H1 (cell line): ENCODE results near the gene RALGDS. TPM values are rescaled to one million over a fixed set of nuclear protein-coding genes. Genes with fewer than 3 reads are reported as not detected.
A peak's percentile ranks its signal among the peaks of the same experiment; 100 is the strongest.
"Not testable (repeated sequence)": the region's sequence is repeated elsewhere in the genome, so short reads cannot be mapped to it uniquely, and the experiment has no call there.

ENCODE experiments used
- CTCF ChIA-PET: fragments of 300-600 bp; sonication (Branson Sonifier 250); formaldehyde crosslinking; loops from one replicate; lab custom pipeline; 2021; ENCODE audit not compliant: partially characterized antibody; lab: Charles Lee
- POLR2A ChIA-PET: fragments of 300-600 bp; sonication (Branson Sonifier 250); formaldehyde crosslinking; loops from one replicate; lab custom pipeline; 2021; ENCODE audit warnings: inconsistent platforms; ENCODE audit not compliant: partially characterized antibody; lab: Charles Lee
- DNase-seq, 2 experiments: peaks; one replicate each; pipeline versions ENCODE4 v3.0.0 to v3.0.0-alpha.2; 2010 to 2022; ENCODE audit warnings: low spot score in 2 of 2, low read depth in 1 of 2, mixed read lengths in 1 of 2
- FAIRE-seq: peaks from 2 replicates; lab custom pipeline; 2011; peaks lifted over from hg19 to GRCh38; lab: Jason Lieb, UNC
- H2AFZ ChIP-seq: 2 replicates; pipeline ENCODE4 v1.8.1; 2012; ENCODE audit warnings: low read length, inconsistent platforms
- H2AK5ac ChIP-seq: 2 replicates; pipeline ENCODE4 v1.6.1; 2013; ENCODE audit warnings: low read depth, low read length
- H2BK120ac ChIP-seq: replicated peaks from 2 replicates; pipeline ENCODE3; 2013; ENCODE audit warnings: low read depth, low read length, inconsistent platforms
- H2BK12ac ChIP-seq: 2 replicates; pipeline ENCODE4 v1.6.1; 2013; ENCODE audit warnings: low read depth, low read length
- H2BK15ac ChIP-seq: 2 replicates; pipeline ENCODE4 v1.6.1; 2013; ENCODE audit warnings: low read length
- H2BK20ac ChIP-seq: 2 replicates; pipeline ENCODE4 v1.6.1; 2013; ENCODE audit warnings: low read length
- H2BK5ac ChIP-seq: 2 replicates; pipeline ENCODE4 v1.6.1; 2013; ENCODE audit warnings: low read depth, low read length
- H3K14ac ChIP-seq: 2 replicates; pipeline ENCODE4 v1.6.1; 2013; ENCODE audit warnings: inconsistent platforms; ENCODE audit not compliant: insufficient read length
- H3K18ac ChIP-seq: 2 replicates; pipeline ENCODE4 v1.6.1; 2013; ENCODE audit warnings: low read length; ENCODE audit errors: extremely low read depth
- H3K23ac ChIP-seq: 2 replicates; pipeline ENCODE4 v1.6.1; 2013; ENCODE audit warnings: inconsistent platforms; ENCODE audit not compliant: insufficient read length
- H3K23me2 ChIP-seq: 2 replicates; pipeline ENCODE4 v1.6.1; 2013; ENCODE audit warnings: low read depth, low read length
- H3K27ac ChIP-seq: 2 replicates; pipeline ENCODE4 v1.6.1; 2011; ENCODE audit warnings: low read depth, low read length, inconsistent platforms
- H3K27me3 ChIP-seq, 4 experiments: replicated peaks in 1 of 4; 1 replicate in 1 of 4; 2 replicates in 3 of 4; pipeline versions ENCODE4 v1.6.1 to v1.8.1; 2011 to 2013; ENCODE audit warnings: low read length in 3 of 4, mild to moderate bottlenecking in 3 of 4, inconsistent platforms in 2 of 4, mixed read lengths in 2 of 4, moderate library complexity in 1 of 4; ENCODE audit not compliant: control insufficient read depth in 3 of 4, insufficient read depth in 3 of 4; ENCODE audit errors: extremely low read depth in 1 of 4
- H3K36me3 ChIP-seq, 4 experiments: 2 replicates each; pipeline versions ENCODE4 v1.6.1 to v1.8.1; 2011 to 2013; ENCODE audit warnings: mild to moderate bottlenecking in 4 of 4, low read length in 3 of 4, moderate library complexity in 2 of 4, control low read depth in 1 of 4, inconsistent platforms in 1 of 4; ENCODE audit not compliant: insufficient read depth in 4 of 4, control insufficient read depth in 2 of 4
- H3K4ac ChIP-seq: replicated peaks from 2 replicates; pipeline ENCODE3; 2013; ENCODE audit warnings: low read length, low read depth, mixed read lengths, inconsistent platforms; ENCODE audit not compliant: insufficient read length
- H3K4me1 ChIP-seq, 4 experiments: replicated peaks in 1 of 4; 1 replicate in 1 of 4; 2 replicates in 3 of 4; pipeline versions ENCODE4 v1.6.1 to v1.8.1; 2011 to 2013; ENCODE audit warnings: low read length in 3 of 4, inconsistent platforms in 2 of 4, mixed read lengths in 1 of 4; ENCODE audit not compliant: insufficient read depth in 4 of 4, control insufficient read depth in 3 of 4
- H3K4me2 ChIP-seq, 2 experiments: 2 replicates each; pipeline versions ENCODE4 v1.6.1 to v1.8.1; 2011 to 2013; ENCODE audit warnings: low read depth in 2 of 2, low read length in 2 of 2, control low read depth in 1 of 2, inconsistent platforms in 1 of 2, mild to moderate bottlenecking in 1 of 2; ENCODE audit not compliant: insufficient read depth in 1 of 2
- H3K4me3 ChIP-seq, 4 experiments: fragments of 200-600, 300-600 bp in 1 of 4; sonication (generic), shearing (Covaris generic), sonication (Bioruptor Twin) in 1 of 4; 2 replicates each; pipeline versions ENCODE4 v1.5.1 to v1.8.1; 2011 to 2016; ENCODE audit warnings: low read length in 4 of 4, low read depth in 3 of 4, control low read depth in 2 of 4, inconsistent platforms in 2 of 4, mild to moderate bottlenecking in 2 of 4, mixed read lengths in 1 of 4, moderate library complexity in 1 of 4; ENCODE audit not compliant: insufficient read depth in 2 of 4; ENCODE audit errors: extremely low read depth in 1 of 4
- H3K56ac ChIP-seq: replicated peaks from 2 replicates; pipeline ENCODE3; 2013; ENCODE audit warnings: low read depth, mild to moderate bottlenecking, mixed read lengths, low read length, inconsistent platforms; ENCODE audit not compliant: insufficient read length
- H3K79me1 ChIP-seq: 2 replicates; pipeline ENCODE4 v1.6.1; 2013; ENCODE audit warnings: low read depth, low read length, control low read depth
- H3K79me2 ChIP-seq, 2 experiments: 2 replicates each; pipeline versions ENCODE4 v1.6.1 to v1.8.1; 2012 to 2013; ENCODE audit warnings: low read length in 2 of 2, mild to moderate bottlenecking in 2 of 2, inconsistent platforms in 1 of 2; ENCODE audit not compliant: insufficient read depth in 2 of 2, control insufficient read depth in 1 of 2
- H3K9ac ChIP-seq, 4 experiments: replicated peaks in 1 of 4; 1 replicate in 1 of 4; 2 replicates in 3 of 4; pipeline versions ENCODE4 v1.6.1 to v1.8.1; 2011 to 2013; ENCODE audit warnings: low read depth in 3 of 4, low read length in 3 of 4, control low read depth in 2 of 4, mild to moderate bottlenecking in 2 of 4, moderate library complexity in 2 of 4, inconsistent platforms in 1 of 4; ENCODE audit errors: extremely low read depth in 1 of 4
- H3K9me3 ChIP-seq, 2 experiments: 2 replicates each; pipeline versions ENCODE4 v1.6.1 to v1.8.1; 2012 to 2013; ENCODE audit warnings: mild to moderate bottlenecking in 2 of 2, moderate library complexity in 2 of 2, control low read depth in 1 of 2, inconsistent platforms in 1 of 2, low read depth in 1 of 2, low read length in 1 of 2, mixed read lengths in 1 of 2; ENCODE audit not compliant: insufficient read depth in 2 of 2
- H4K20me1 ChIP-seq, 2 experiments: replicated peaks in 1 of 2; 2 replicates each; pipeline versions ENCODE3 to v1.8.1; 2011 to 2013; ENCODE audit warnings: inconsistent platforms in 2 of 2, low read length in 2 of 2, mild to moderate bottlenecking in 1 of 2; ENCODE audit not compliant: insufficient read depth in 2 of 2, control insufficient read depth in 1 of 2
- H4K5ac ChIP-seq: 2 replicates; pipeline ENCODE4 v1.6.1; 2013; ENCODE audit warnings: low read length, low read depth, mixed read lengths, inconsistent platforms; ENCODE audit not compliant: insufficient read length
- H4K8ac ChIP-seq: 2 replicates; pipeline ENCODE4 v1.8.0; 2013; ENCODE audit warnings: mild to moderate bottlenecking, moderate library complexity, low read length, inconsistent platforms; ENCODE audit not compliant: insufficient read depth; ENCODE audit errors: extremely low read depth
- H4K91ac ChIP-seq: replicated peaks from 2 replicates; pipeline ENCODE3; 2013; ENCODE audit warnings: low read length, mixed read lengths, inconsistent platforms; ENCODE audit not compliant: insufficient read length
- WGBS, 2 experiments: shearing (Covaris generic) in 1 of 2; methylation state at CpG; one replicate each; pipeline versions ENCODE4 v1.1.6 to v1.1.7; 2013 to 2015; ENCODE audit warnings: low lambda C conversion rate in 2 of 2, mixed read lengths in 2 of 2, inconsistent platforms in 1 of 2, low coverage in 1 of 2, missing lambda C conversion rate in 1 of 2; ENCODE audit not compliant: insufficient replicate concordance in 2 of 2, insufficient coverage in 1 of 2, insufficient read length in 1 of 2; ENCODE audit errors: extremely low coverage in 1 of 2, missing lambda C conversion rate in 1 of 2; 5-methylcytosine and 5-hydroxymethylcytosine counted together
- polyA plus RNA-seq, 7 experiments: library from polyadenylated mRNA; depleted of rRNA in 3 of 7; stranded (reverse) in 5 of 7; unstranded in 2 of 7; fragments of >200 nt in 5 of 7; fragments of 200-250 nt in 2 of 7; gene quantifications; 1 replicate in 5 of 7; 2 replicates in 1 of 7; 4 replicates in 1 of 7; pipeline versions ENCODE4 v1.2.1 to v1.2.3, GENCODE V29; 2011 to 2013; ENCODE audit warnings: missing spikeins in 2 of 7, mixed read lengths in 2 of 7
- total RNA-seq: library from RNA; stranded (reverse); fragmentation: NEBNext Ultra II Directional; extraction: Animal tissue kit (Norgen Biotek cat#: 25700); gene quantifications from 2 replicates; pipeline ENCODE4 v1.2.1, GENCODE V29; 2021

The RALGDS gene
- total and polyA plus RNA-seq, 2 of the 8 experiments (the other 6 are each of a cell fraction or from before 2014, with no cell fraction given) = 14.5 to 25.5 TPM

- H3K79me1 ChIP-seq, H3K23me2 ChIP-seq, H3K4me3 ChIP-seq, H3K4me2 ChIP-seq, H3K79me2 ChIP-seq, H3K23ac ChIP-seq, CTCF ChIA-PET, H4K5ac ChIP-seq, H4K8ac ChIP-seq, H3K9me3 ChIP-seq, H3K36me3 ChIP-seq, H2BK5ac ChIP-seq, H2AK5ac ChIP-seq, H3K14ac ChIP-seq, H3K4me1 ChIP-seq, H2BK15ac ChIP-seq, DNase-seq, H3K27me3 ChIP-seq, H3K56ac ChIP-seq, H3K9ac ChIP-seq, H2BK120ac ChIP-seq, FAIRE-seq, H3K18ac ChIP-seq, H3K27ac ChIP-seq, H2BK20ac ChIP-seq, H2AFZ ChIP-seq, H4K20me1 ChIP-seq, POLR2A ChIA-PET: not testable (repeated sequence)
- WGBS, 2 experiments = 92% methylated on average over 5 of the region's 12 CpGs; no CpG with 5 or more reads in 1 of the 2 experiments
- Histone ChIP-seq H4K91ac (peak overlapping the region; percentile 81), H3K4ac (peak overlapping the region; percentile 53), H2BK12ac (0 out of 2 replicates have a peak overlapping the region, but pooled peaks have one; percentile 39)
Observed at GRCh38 chr9:133081957-133082644, 38.9 kb downstream of the RALGDS start.
